Progenitor cell of endocrine pancreas (in vitro differentiated cells): ENCODE data around the gene ATM. TPM values are rescaled to one million over a fixed set of nuclear protein-coding genes. Genes with fewer than 3 reads are reported as not detected.

Experiments
- DNase-seq: peaks from one replicate; pipeline ENCODE4 v3.0.0; 2021; ENCODE audit warnings: low spot score; ENCODE audit not compliant: unreplicated experiment
- H3K27ac Mint-ChIP-seq: 2 replicates; pipeline ENCODE4 v1.8.0; 2021; ENCODE audit warnings: mild to moderate bottlenecking, moderate library complexity, mixed read lengths
- H3K27me3 Mint-ChIP-seq: 2 replicates; pipeline ENCODE4 v1.8.0; 2021; ENCODE audit warnings: mixed read lengths
- H3K36me3 Mint-ChIP-seq: 2 replicates; pipeline ENCODE4 v1.8.0; 2022; ENCODE audit warnings: mixed read lengths; ENCODE audit not compliant: insufficient read depth
- H3K4me1 Mint-ChIP-seq: 2 replicates; pipeline ENCODE4 v1.8.0; 2021; ENCODE audit warnings: low read depth, mixed read lengths
- H3K4me3 Mint-ChIP-seq: 2 replicates; pipeline ENCODE4 v1.8.0; 2021; ENCODE audit warnings: low read depth, mild to moderate bottlenecking, moderate library complexity, mixed read lengths
- H3K9me3 Mint-ChIP-seq: 2 replicates; pipeline ENCODE4 v1.8.0; 2021; ENCODE audit warnings: low read depth, mixed read lengths
- CTCF ChIP-seq: fragments of 200-600 bp; sonication (generic); IDR thresholded peaks from one replicate; pipeline ENCODE4 v1.5.0; 2021; ENCODE audit warnings: antibody characterized with exemption, mild to moderate bottlenecking; ENCODE audit not compliant: unreplicated experiment
- total RNA-seq: library from RNA; stranded (reverse); gene quantifications from 2 replicates; pipeline ENCODE4 v1.2.1, GENCODE V29; 2021

The ATM gene
- total RNA-seq, 1 donor from 2014 or later = 79.2 TPM

- Mint-ChIP-seq H3K27me3 (no peaks in the 10 kb centered on the region), H3K4me3 (no peak overlapping the region), H3K27ac (no peak overlapping the region), H3K9me3 (no peaks in the 10 kb centered on the region), H3K4me1 (peaks cover 10% of the 10 kb centered on the region), H3K36me3 (peaks cover 26% of the 10 kb centered on the region)
- DNase-seq = no peak
- no peak for TF ChIP-seq CTCF
These were observed 9.1 kb upstream of the ATM start for GRCh38 chr11:108213784-108214183.

GRCh38 chr11:108216988-108217387 lies 5.9 kb upstream of the ATM start:
- no peaks in the 10 kb centered on the region for H3K27me3 Mint-ChIP-seq
- H3K36me3 Mint-ChIP-seq = peaks cover 13% of the 10 kb centered on the region
- no peak overlapping the region for H3K27ac Mint-ChIP-seq
- no peaks in the 10 kb centered on the region for H3K9me3 Mint-ChIP-seq
- no peak for DNase-seq
- H3K4me1 Mint-ChIP-seq = peaks cover 31% of the 10 kb centered on the region
- H3K4me3 Mint-ChIP-seq = no peak overlapping the region
- TF ChIP-seq CTCF = no peak

GRCh38 chr11:108218455-108218854 lies 4.4 kb upstream of the ATM start:
- H3K27me3 Mint-ChIP-seq = no peaks in the 10 kb centered on the region
- H3K27ac Mint-ChIP-seq = no peak overlapping the region
- no peak overlapping the region for H3K4me3 Mint-ChIP-seq
- no peaks in the 10 kb centered on the region for H3K9me3 Mint-ChIP-seq
- H3K36me3 Mint-ChIP-seq = peaks cover 9% of the 10 kb centered on the region
- TF ChIP-seq CTCF = no peak
- peaks cover 31% of the 10 kb centered on the region for H3K4me1 Mint-ChIP-seq
- DNase-seq = no peak

- H3K36me3 Mint-ChIP-seq = peaks cover 5% of the 10 kb centered on the region
- TF ChIP-seq CTCF = no peak
- no peak for DNase-seq
- H3K4me1 Mint-ChIP-seq = peaks cover 31% of the 10 kb centered on the region
- no peaks in the 10 kb centered on the region for H3K9me3 Mint-ChIP-seq
- H3K27me3 Mint-ChIP-seq = no peaks in the 10 kb centered on the region
- no peak overlapping the region for H3K4me3 Mint-ChIP-seq
- peak overlapping the region; percentile 65 for H3K27ac Mint-ChIP-seq
These were observed 3.7 kb upstream of the ATM start for GRCh38 chr11:108218912-108219783.

- Mint-ChIP-seq H3K4me3 (no peak overlapping the region), H3K27ac (no peak overlapping the region), H3K4me1 (peaks cover 31% of the 10 kb centered on the region), H3K9me3 (no peaks in the 10 kb centered on the region), H3K27me3 (no peaks in the 10 kb centered on the region), H3K36me3 (peaks cover 3% of the 10 kb centered on the region)
- DNase-seq = no peak
- TF ChIP-seq CTCF = no peak
These were observed 2.0 kb upstream of the ATM start for GRCh38 chr11:108220721-108221336.
